HEK293 (cell line): ENCODE measurements around the gene LAMTOR4.
A peak's percentile ranks its signal among the peaks of the same experiment; 100 is the strongest.

ENCODE experiments used
- HIC1 ChIP-seq: fragments of 450-650 bp; formaldehyde crosslinking; IDR thresholded peaks from 2 replicates; pipeline ENCODE4 v1.5.1; 2016; ENCODE audit warnings: missing biosample characterization, missing genetic modification characterization
- KLF7 ChIP-seq: fragments of 450-650 bp; formaldehyde crosslinking; IDR thresholded peaks from 2 replicates; pipeline ENCODE4 v1.5.1; 2016; ENCODE audit warnings: missing biosample characterization, missing genetic modification characterization, borderline replicate concordance
- KLF9 ChIP-seq: fragments of 450-650 bp; formaldehyde crosslinking; IDR thresholded peaks from 2 replicates; pipeline ENCODE4 v1.5.1; 2016; ENCODE audit warnings: missing biosample characterization, missing genetic modification characterization, low read depth
- PRDM6 ChIP-seq: fragments of 450-650 bp; formaldehyde crosslinking; IDR thresholded peaks from 2 replicates; pipeline ENCODE4 v1.5.1; 2017; ENCODE audit warnings: missing biosample characterization, missing genetic modification characterization
- SALL2 ChIP-seq: fragments of 450-650 bp; formaldehyde crosslinking; IDR thresholded peaks from 2 replicates; pipeline ENCODE4 v1.5.0; 2017; ENCODE audit warnings: missing biosample characterization, mild to moderate bottlenecking, missing genetic modification characterization, borderline replicate concordance
- TRIM28 ChIP-seq: IDR thresholded peaks from 2 replicates; pipeline ENCODE4 v1.6.1; 2011; ENCODE audit warnings: low read length, control low read depth, borderline replicate concordance
- ZBTB20 ChIP-seq: fragments of 450-650 bp; formaldehyde crosslinking; IDR thresholded peaks from 2 replicates; pipeline ENCODE4 v1.5.1; 2016; ENCODE audit warnings: missing biosample characterization, missing genetic modification characterization
- ZBTB48 ChIP-seq: fragments of 450-650 bp; formaldehyde crosslinking; IDR thresholded peaks from 2 replicates; pipeline ENCODE4 v1.5.1; 2016; ENCODE audit warnings: missing biosample characterization, missing genetic modification characterization
- ZFHX2 ChIP-seq: fragments of 450-650 bp; formaldehyde crosslinking; conservative IDR thresholded peaks from 2 replicates; pipeline ENCODE4 v1.5.1; 2016; ENCODE audit warnings: missing biosample characterization, missing genetic modification characterization
- ZFP3 ChIP-seq: fragments of 450-650 bp; formaldehyde crosslinking; IDR thresholded peaks from 2 replicates; pipeline ENCODE4 v1.5.1; 2016; ENCODE audit warnings: low read depth, missing biosample characterization, missing genetic modification characterization
- ZFP69B ChIP-seq: fragments of 450-650 bp; formaldehyde crosslinking; IDR thresholded peaks from 2 replicates; pipeline ENCODE4 v1.5.1; 2016; ENCODE audit warnings: missing biosample characterization, missing genetic modification characterization
- ZIC2 ChIP-seq: fragments of 450-650 bp; formaldehyde crosslinking; IDR thresholded peaks from 2 replicates; pipeline ENCODE4 v1.5.1; 2016; ENCODE audit warnings: missing biosample characterization, missing genetic modification characterization
- ZNF146 ChIP-seq: fragments of 450-650 bp; formaldehyde crosslinking; IDR thresholded peaks from 2 replicates; pipeline ENCODE4 v1.5.1; 2016; ENCODE audit warnings: missing biosample characterization, missing genetic modification characterization
- ZNF155 ChIP-seq: fragments of 450-650 bp; formaldehyde crosslinking; IDR thresholded peaks from 2 replicates; pipeline ENCODE4 v1.5.1; 2016; ENCODE audit warnings: missing biosample characterization, missing genetic modification characterization
- ZNF157 ChIP-seq: fragments of 450-650 bp; formaldehyde crosslinking; IDR thresholded peaks from 2 replicates; pipeline ENCODE4 v1.5.1; 2016; ENCODE audit warnings: missing biosample characterization, missing genetic modification characterization
- ZNF174 ChIP-seq: fragments of 450-650 bp; formaldehyde crosslinking; IDR thresholded peaks from 2 replicates; pipeline ENCODE4 v1.5.0; 2017; ENCODE audit warnings: missing biosample characterization, mild to moderate bottlenecking, missing genetic modification characterization
- ZNF202 ChIP-seq: fragments of 450-650 bp; formaldehyde crosslinking; IDR thresholded peaks from 2 replicates; pipeline ENCODE4 v1.5.1; 2016; ENCODE audit warnings: missing biosample characterization, missing genetic modification characterization, borderline replicate concordance
- ZNF24 ChIP-seq: fragments of 450-650 bp; formaldehyde crosslinking; IDR thresholded peaks from 2 replicates; pipeline ENCODE4 v1.5.1; 2016; ENCODE audit warnings: missing biosample characterization, missing genetic modification characterization
- ZNF280D ChIP-seq: fragments of 450-650 bp; formaldehyde crosslinking; IDR thresholded peaks from 2 replicates; pipeline ENCODE4 v1.5.1; 2016; ENCODE audit warnings: missing biosample characterization, missing genetic modification characterization
- ZNF501 ChIP-seq: fragments of 450-650 bp; formaldehyde crosslinking; IDR thresholded peaks from 2 replicates; pipeline ENCODE4 v1.5.1; 2016; ENCODE audit warnings: missing biosample characterization, missing genetic modification characterization
- ZNF529 ChIP-seq: fragments of 450-650 bp; formaldehyde crosslinking; IDR thresholded peaks from 2 replicates; pipeline ENCODE4 v1.5.1; 2017; ENCODE audit warnings: missing genetic modification characterization, missing biosample characterization; ENCODE audit not compliant: insufficient replicate concordance
- ZNF558 ChIP-seq: fragments of 450-650 bp; formaldehyde crosslinking; IDR thresholded peaks from 2 replicates; pipeline ENCODE4 v1.5.1; 2016; ENCODE audit warnings: missing biosample characterization, missing genetic modification characterization
- ZNF677 ChIP-seq: fragments of 450-650 bp; IDR thresholded peaks from 2 replicates; pipeline ENCODE4 v1.5.0; 2018; ENCODE audit warnings: missing biosample characterization, mild to moderate bottlenecking, missing genetic modification characterization, moderate library complexity
- ZNF707 ChIP-seq: fragments of 450-650 bp; formaldehyde crosslinking; IDR thresholded peaks from 2 replicates; pipeline ENCODE4 v1.5.1; 2016; ENCODE audit warnings: missing biosample characterization, missing genetic modification characterization
- ZNF747 ChIP-seq: fragments of 450-650 bp; formaldehyde crosslinking; IDR thresholded peaks from 2 replicates; pipeline ENCODE4 v1.5.1; 2016; ENCODE audit warnings: missing biosample characterization, missing genetic modification characterization
- ZNF777 ChIP-seq: fragments of 450-650 bp; formaldehyde crosslinking; IDR thresholded peaks from 2 replicates; pipeline ENCODE4 v1.5.1; 2017; ENCODE audit warnings: missing biosample characterization, missing genetic modification characterization, borderline replicate concordance
- ZNF791 ChIP-seq: fragments of 450-650 bp; formaldehyde crosslinking; IDR thresholded peaks from 2 replicates; pipeline ENCODE4 v1.5.1; 2016; ENCODE audit warnings: missing biosample characterization, missing genetic modification characterization
- ZNF830 ChIP-seq: fragments of 450-650 bp; IDR thresholded peaks from 2 replicates; pipeline ENCODE4 v1.5.0; 2018; ENCODE audit warnings: missing biosample characterization, missing genetic modification characterization, low read depth, mild to moderate bottlenecking, moderate library complexity
- ZNF843 ChIP-seq: fragments of 450-650 bp; formaldehyde crosslinking; IDR thresholded peaks from 2 replicates; pipeline ENCODE4 v1.5.1; 2016; ENCODE audit warnings: missing biosample characterization, missing genetic modification characterization
- TF ChIP-seq, protein P1 (sequence below): fragments of 450-650 bp; formaldehyde crosslinking; IDR thresholded peaks from 2 replicates; pipeline ENCODE4 v1.5.1; 2016; ENCODE audit warnings: missing biosample characterization, missing genetic modification characterization
- TF ChIP-seq, protein P2 (sequence below): fragments of 450-650 bp; formaldehyde crosslinking; IDR thresholded peaks from 2 replicates; pipeline ENCODE4 v1.5.1; 2016; ENCODE audit warnings: missing biosample characterization, missing genetic modification characterization

Gene LAMTOR4

GRCh38 chr7:100100420-100101015 is 48.2 kb upstream of the LAMTOR4 start (continued):
- TF ChIP-seq ZNF280D (no peak), ZNF830 (tag by site-specific recombination) (no peak), SALL2 (no peak), PRDM6 (no peak), KLF9 (tag by site-specific recombination) (peak; percentile 98), ZNF747 (tag by site-specific recombination) (no peak), ZNF501 (tag by site-specific recombination) (peak; percentile 85), ZBTB20 (tag by site-specific recombination) (peak; percentile 66; the same call in 1 of the 2 replicates), ZNF529 (tag by site-specific recombination) (no peak), ZNF558 (no peak), ZNF24 (tag by site-specific recombination) (peak; percentile 34; the same call in 1 of the 2 replicates), ZBTB48 (tag by site-specific recombination) (peak; percentile 93), ZNF791 (tag by site-specific recombination) (no peak), TRIM28 (no peak), ZFP3 (no peak), ZNF677 (tag by site-specific recombination) (no peak), ZNF146 (tag by site-specific recombination) (peak; percentile 80), ZFHX2 (tag by site-specific recombination) (peak; percentile 97), HIC1 (no peak; the same call in 1 of the 2 replicates), ZNF202 (no peak), KLF7 (tag by site-specific recombination) (peak; percentile 94), ZIC2 (tag by site-specific recombination) (peak; percentile 64), ZNF843 (peak; percentile 40; the same call in 1 of the 2 replicates), ZNF174 (tag by site-specific recombination) (no peak), ZFP69B (tag by site-specific recombination) (peak; percentile 66), ZNF155 (tag by site-specific recombination) (no peak), ZNF157 (tag by site-specific recombination) (no peak), ZNF777 (tag by site-specific recombination) (no peak), ZNF707 (no peak)
- TF ChIP-seq, protein P1, sequence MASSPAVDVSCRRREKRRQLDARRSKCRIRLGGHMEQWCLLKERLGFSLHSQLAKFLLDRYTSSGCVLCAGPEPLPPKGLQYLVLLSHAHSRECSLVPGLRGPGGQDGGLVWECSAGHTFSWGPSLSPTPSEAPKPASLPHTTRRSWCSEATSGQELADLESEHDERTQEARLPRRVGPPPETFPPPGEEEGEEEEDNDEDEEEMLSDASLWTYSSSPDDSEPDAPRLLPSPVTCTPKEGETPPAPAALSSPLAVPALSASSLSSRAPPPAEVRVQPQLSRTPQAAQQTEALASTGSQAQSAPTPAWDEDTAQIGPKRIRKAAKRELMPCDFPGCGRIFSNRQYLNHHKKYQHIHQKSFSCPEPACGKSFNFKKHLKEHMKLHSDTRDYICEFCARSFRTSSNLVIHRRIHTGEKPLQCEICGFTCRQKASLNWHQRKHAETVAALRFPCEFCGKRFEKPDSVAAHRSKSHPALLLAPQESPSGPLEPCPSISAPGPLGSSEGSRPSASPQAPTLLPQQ, result no peak; the same call in none of the 2 replicates
- TF ChIP-seq, protein P2, sequence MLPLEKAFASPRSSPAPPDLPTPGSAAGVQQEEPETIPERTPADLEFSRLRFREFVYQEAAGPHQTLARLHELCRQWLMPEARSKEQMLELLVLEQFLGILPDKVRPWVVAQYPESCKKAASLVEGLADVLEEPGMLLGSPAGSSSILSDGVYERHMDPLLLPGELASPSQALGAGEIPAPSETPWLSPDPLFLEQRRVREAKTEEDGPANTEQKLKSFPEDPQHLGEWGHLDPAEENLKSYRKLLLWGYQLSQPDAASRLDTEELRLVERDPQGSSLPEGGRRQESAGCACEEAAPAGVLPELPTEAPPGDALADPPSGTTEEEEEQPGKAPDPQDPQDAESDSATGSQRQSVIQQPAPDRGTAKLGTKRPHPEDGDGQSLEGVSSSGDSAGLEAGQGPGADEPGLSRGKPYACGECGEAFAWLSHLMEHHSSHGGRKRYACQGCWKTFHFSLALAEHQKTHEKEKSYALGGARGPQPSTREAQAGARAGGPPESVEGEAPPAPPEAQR (tag by site-specific recombination), result no peak
